Measurements from ENCODE around the gene MAP3K14. TPM values are rescaled to one million over a fixed set of nuclear protein-coding genes. Genes with fewer than 3 reads are reported as not detected.

MAP3K14 gene
- total and polyA plus RNA-seq, 10 of the 15 experiments (the other 5 are each of a cell fraction or from before 2014, with no cell fraction given) = 2.1 to 33.3 (median 19.7) TPM

GRCh38 chr17:45338996-45339535 is 22.2 kb upstream of the MAP3K14 start:
- FAIRE-seq (no peak), ATAC-seq (no peak), DNase-seq (ENCODE audit: low read depth, low spot score) (no peak)
- SMC1A ChIA-PET (ENCODE audit: uncharacterized antibody, unreplicated experiment) = interaction anchor here (0.7 to 1.6 kb wide), 2 partner anchors 13 to 26 kb away, joined by 3 read pairs; no protein-coding TSS in a partner anchor
- BruUV-seq (replicated peaks) = no TSS peak
- H3K4me1 ChIP-seq (ENCODE audit: control insufficient read depth, insufficient read depth, low read length) = peaks cover 9% of the 10 kb centered on the region
- in situ Hi-C loops (cut with MboI) = no loop called here
- RAD21 ChIA-PET (ENCODE audit: unreplicated experiment) = no interaction called here
- TF ChIP-seq CHD1 (IDR thresholded peaks at IDR 0.05; ENCODE audit: low read depth, low read length) = no peak
- TF ChIP-seq MLLT1 (IDR thresholded peaks at IDR 0.05) = no peak
- TF ChIP-seq HCFC1 (IDR thresholded peaks at IDR 0.05; ENCODE audit: low read length) = no peak
- TF ChIP-seq RFX5 (IDR thresholded peaks at IDR 0.05; ENCODE audit: low read depth, low read length) = no peak
- no peak for TF ChIP-seq ZNF687 (IDR thresholded peaks at IDR 0.05)
- no peak for TF ChIP-seq CHD2 (IDR thresholded peaks at IDR 0.05; ENCODE audit: borderline replicate concordance, low read depth, low read length)
- no peak for TF ChIP-seq ZNF274 (IDR thresholded peaks at IDR 0.05; ENCODE audit: insufficient read depth, insufficient read length)
- TF ChIP-seq HDAC6 (IDR thresholded peaks at IDR 0.05; ENCODE audit: unreplicated experiment) = no peak
- TF ChIP-seq ZBED1 (IDR thresholded peaks at IDR 0.05; ENCODE audit: borderline replicate concordance) = no peak
- no peak for TF ChIP-seq TBL1XR1 (IDR thresholded peaks at IDR 0.05; ENCODE audit: low read depth, low read length)
- TF ChIP-seq CREM (IDR thresholded peaks at IDR 0.05; ENCODE audit: low read depth) = no peak
- no peak for TF ChIP-seq NKRF (conservative IDR thresholded peaks at IDR 0.05)
- TF ChIP-seq SIN3A (IDR thresholded peaks at IDR 0.05; ENCODE audit: low read depth, low read length) = no peak
- H3K27me3 ChIP-seq (replicated peaks in 1 of 2; ENCODE audit: control insufficient read depth in 2 of 2, insufficient read depth in 2 of 2, low read length in 1 of 2) = no peaks in the 10 kb centered on the region
- no peak overlapping the region for H3K27ac ChIP-seq (ENCODE audit: control insufficient read depth, insufficient read depth)
- no peak overlapping the region for H3K4me3 ChIP-seq
- H2AFZ ChIP-seq (ENCODE audit: control insufficient read depth, low read depth, low read length) = peak overlapping the region; percentile 5; the same call in 1 of the 2 replicates
- H3K9me3 ChIP-seq (replicated peaks; ENCODE audit: control insufficient read depth, insufficient read depth, low read length) = no peaks in the 10 kb centered on the region
- CTCF ChIA-PET = interaction anchor here (0.7 to 1.1 kb wide), 3 partner anchors 9 to 204 kb away, joined by 3 read pairs; partner anchors contain the start of genes ACBD4 and MAP3K14
- no peaks in the 10 kb centered on the region for H4K20me1 ChIP-seq (ENCODE audit: control insufficient read depth, insufficient read depth)
- POLR2A ChIA-PET = no interaction called here
- H3K36me3 ChIP-seq (ENCODE audit: control insufficient read depth in 2 of 2, insufficient read depth in 2 of 2, low read length in 1 of 2) = no peaks in the 10 kb centered on the region
- no peak overlapping the region for H3K9ac ChIP-seq (ENCODE audit: control insufficient read depth, insufficient read depth, low read length)
- intact Hi-C loops (cut with micrococcal nuclease; ENCODE audit: unreplicated experiment) = no loop called here
- 48% methylated on average over 8 of the region's 8 CpGs for WGBS (ENCODE audit: insufficient coverage, insufficient replicate concordance, low lambda C conversion rate, missing lambda C conversion rate)
- H3K4me2 ChIP-seq (ENCODE audit: control insufficient read depth, insufficient read depth) = no peak overlapping the region; the same call in 1 of the 2 replicates
- H3K79me2 ChIP-seq (ENCODE audit: control insufficient read depth, insufficient read depth, low read length) = no peaks in the 10 kb centered on the region

Data from GM12878 (cell line).